Prostate gland (tissue), 2 donors: ENCODE measurements around the gene SLC38A7. TPM values are rescaled to one million over a fixed set of nuclear protein-coding genes. Genes with fewer than 3 reads are reported as not detected.

Source experiments
- DNase-seq: peaks from one replicate; pipeline ENCODE4 v3.0.0-alpha.2; 2019; ENCODE audit warnings: low spot score
- H3K27ac ChIP-seq, 2 donors: fragments of 200-600 bp; sonication (generic); 2 replicates each; pipeline ENCODE4 v1.5.1; 2017 to 2019
- H3K27me3 ChIP-seq: fragments of 200-600 bp; sonication (generic); replicated peaks from 2 replicates; pipeline ENCODE4 v1.5.1; 2019; ENCODE audit not compliant: insufficient read depth
- H3K36me3 ChIP-seq, 2 donors: fragments of 200-600 bp; sonication (generic); 1 replicate in 1 of 2; 2 replicates in 1 of 2; pipeline versions ENCODE4 v1.5.1 to v1.8.1; 2017 to 2019
- H3K4me1 ChIP-seq: fragments of 200-600 bp; sonication (generic); replicated peaks from 2 replicates; pipeline ENCODE4 v1.5.1; 2019
- H3K4me3 ChIP-seq, 2 donors: fragments of 200-600 bp; sonication (generic); 2 replicates each; pipeline ENCODE4 v1.5.1; 2017 to 2019
- H3K9me3 ChIP-seq: fragments of 200-600 bp; sonication (generic); 2 replicates; pipeline ENCODE4 v1.5.1; 2017
- POLR2A ChIP-seq: fragments of 450-650 bp; IDR thresholded peaks from one replicate; pipeline ENCODE4 v1.6.1; 2016; ENCODE audit warnings: antibody characterized with exemption, mild to moderate bottlenecking
- POLR2AphosphoS5 ChIP-seq: sonication (generic); formaldehyde crosslinking; IDR thresholded peaks from one replicate; pipeline ENCODE4 v1.6.1; 2017; ENCODE audit warnings: antibody characterized with exemption
- WGBS: methylation state at CpG from one replicate; pipeline ENCODE4 v1.1.5; 2018; 5-methylcytosine and 5-hydroxymethylcytosine counted together
- intact Hi-C: fragments of 100-400 bp; cut with DNase I; formaldehyde crosslinking; loops from one replicate; pipeline ENCODE4 v1.14.2; 2022
- total RNA-seq, 2 donors: library from RNA; depleted of rRNA; stranded (reverse); fragments of >200 nt; gene quantifications; one replicate each; pipeline ENCODE4 v1.1.0, GENCODE V29; 2016
- TF ChIP-seq, protein P1 (sequence below), 4 experiments: fragments of 200-600 bp in 2 of 4; fragments of 450-650 bp in 2 of 4; sonication (generic) in 2 of 4; IDR thresholded peaks; 1 replicate in 3 of 4; 2 replicates in 1 of 4; pipeline ENCODE4 v1.5.1; 2016 to 2019; ENCODE audit warnings: antibody characterized with exemption in 4 of 4, mild to moderate bottlenecking in 2 of 4, moderate library complexity in 2 of 4

The SLC38A7 gene
- total RNA-seq, 2 donors from 2014 or later = 20.6 to 29.9 TPM

GRCh38 chr16:58679763-58680162, 4.8 kb downstream of the SLC38A7 start:
- H3K9me3 ChIP-seq = no peaks in the 10 kb centered on the region
- no peak overlapping the region for H3K4me3 ChIP-seq
- no peaks in the 10 kb centered on the region for H3K36me3 ChIP-seq
- no peaks in the 10 kb centered on the region for H3K4me1 ChIP-seq
- no peak for DNase-seq
- intact Hi-C loops = loop anchor here (5.0 kb wide), 2 partner anchors 47 to 78 kb away; no protein-coding TSS in a partner anchor
- H3K27me3 ChIP-seq = no peaks in the 10 kb centered on the region
- no peak overlapping the region for H3K27ac ChIP-seq
- WGBS = 94% methylated on average over 16 of the region's 16 CpGs
- TF ChIP-seq POLR2AphosphoS5 = no peak
- no peak for TF ChIP-seq POLR2A
- TF ChIP-seq, protein P1, sequence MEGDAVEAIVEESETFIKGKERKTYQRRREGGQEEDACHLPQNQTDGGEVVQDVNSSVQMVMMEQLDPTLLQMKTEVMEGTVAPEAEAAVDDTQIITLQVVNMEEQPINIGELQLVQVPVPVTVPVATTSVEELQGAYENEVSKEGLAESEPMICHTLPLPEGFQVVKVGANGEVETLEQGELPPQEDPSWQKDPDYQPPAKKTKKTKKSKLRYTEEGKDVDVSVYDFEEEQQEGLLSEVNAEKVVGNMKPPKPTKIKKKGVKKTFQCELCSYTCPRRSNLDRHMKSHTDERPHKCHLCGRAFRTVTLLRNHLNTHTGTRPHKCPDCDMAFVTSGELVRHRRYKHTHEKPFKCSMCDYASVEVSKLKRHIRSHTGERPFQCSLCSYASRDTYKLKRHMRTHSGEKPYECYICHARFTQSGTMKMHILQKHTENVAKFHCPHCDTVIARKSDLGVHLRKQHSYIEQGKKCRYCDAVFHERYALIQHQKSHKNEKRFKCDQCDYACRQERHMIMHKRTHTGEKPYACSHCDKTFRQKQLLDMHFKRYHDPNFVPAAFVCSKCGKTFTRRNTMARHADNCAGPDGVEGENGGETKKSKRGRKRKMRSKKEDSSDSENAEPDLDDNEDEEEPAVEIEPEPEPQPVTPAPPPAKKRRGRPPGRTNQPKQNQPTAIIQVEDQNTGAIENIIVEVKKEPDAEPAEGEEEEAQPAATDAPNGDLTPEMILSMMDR (IDR thresholded peaks at IDR 0.05) = no peak

DNA sequence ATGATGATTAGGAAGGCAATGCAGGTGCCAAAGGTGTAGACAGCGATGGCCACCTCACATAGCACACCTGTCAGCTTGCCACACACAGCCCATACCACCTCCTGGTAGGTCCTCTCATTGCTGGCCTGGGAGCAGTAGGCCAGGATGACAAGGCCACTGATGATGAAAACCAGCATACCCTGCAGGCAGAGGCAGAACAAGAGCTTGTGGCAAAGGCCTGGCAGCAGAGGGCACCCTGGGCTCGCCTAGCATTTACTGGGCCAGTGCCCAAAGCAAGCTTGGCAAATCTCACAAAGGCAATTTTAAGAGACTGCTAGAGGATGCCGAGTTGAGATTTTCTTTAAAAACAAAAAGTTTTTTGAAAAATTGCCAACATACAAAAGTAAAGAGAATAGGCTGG, 5.9 kb downstream of the SLC38A7 start:
- no peaks in the 10 kb centered on the region for H3K27me3 ChIP-seq
- no peaks in the 10 kb centered on the region for H3K9me3 ChIP-seq
- no peaks in the 10 kb centered on the region for H3K36me3 ChIP-seq
- TF ChIP-seq POLR2A = no peak
- TF ChIP-seq, protein P1 (IDR thresholded peaks at IDR 0.05) = peak in 3 of 4 experiments; percentile 53 to 71 (median 56)
- peak; percentile 40 for TF ChIP-seq POLR2AphosphoS5
- no peak overlapping the region for H3K4me3 ChIP-seq
- WGBS = 51% methylated on average over 3 of the region's 3 CpGs
- DNase-seq = peak; percentile 66
- H3K4me1 ChIP-seq = no peaks in the 10 kb centered on the region
- H3K27ac ChIP-seq = no peak overlapping the region
- intact Hi-C loops = loop anchor here (5.0 kb wide), 1 partner anchor 79 kb away; no protein-coding TSS in a partner anchor

DNA sequence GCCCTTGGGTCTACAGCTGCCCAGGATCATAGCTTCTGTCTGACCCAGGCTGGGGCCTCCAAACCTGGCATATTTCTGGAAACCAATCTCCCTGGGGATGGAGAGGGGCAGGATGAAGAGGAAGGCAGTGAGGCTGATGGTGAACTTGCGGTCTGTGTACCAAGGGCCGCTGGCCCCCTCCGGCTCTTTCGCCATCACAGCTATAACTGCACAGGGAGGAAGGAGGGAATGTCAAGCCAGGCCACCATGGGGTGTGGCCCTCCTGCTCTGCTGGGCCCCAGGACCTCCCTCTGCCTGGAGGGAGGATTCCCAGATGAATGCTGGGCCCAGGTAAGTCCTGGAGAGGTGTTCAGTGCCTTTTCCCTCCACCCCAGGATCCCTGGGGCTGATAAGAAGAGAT, 6.3 kb downstream of the SLC38A7 start:
- H3K36me3 ChIP-seq = no peaks in the 10 kb centered on the region
- no peak overlapping the region for H3K4me3 ChIP-seq
- H3K27ac ChIP-seq = no peak overlapping the region
- no peaks in the 10 kb centered on the region for H3K27me3 ChIP-seq
- DNase-seq = no peak
- TF ChIP-seq, protein P1 (IDR thresholded peaks at IDR 0.05) = no peak
- TF ChIP-seq POLR2A (no peak), POLR2AphosphoS5 (no peak)
- no peaks in the 10 kb centered on the region for H3K4me1 ChIP-seq
- WGBS = 93% methylated on average over 4 of the region's 4 CpGs
- H3K9me3 ChIP-seq = no peaks in the 10 kb centered on the region
- intact Hi-C loops = loop anchor here (5.0 kb wide), 1 partner anchor 79 kb away; no protein-coding TSS in a partner anchor

DNA sequence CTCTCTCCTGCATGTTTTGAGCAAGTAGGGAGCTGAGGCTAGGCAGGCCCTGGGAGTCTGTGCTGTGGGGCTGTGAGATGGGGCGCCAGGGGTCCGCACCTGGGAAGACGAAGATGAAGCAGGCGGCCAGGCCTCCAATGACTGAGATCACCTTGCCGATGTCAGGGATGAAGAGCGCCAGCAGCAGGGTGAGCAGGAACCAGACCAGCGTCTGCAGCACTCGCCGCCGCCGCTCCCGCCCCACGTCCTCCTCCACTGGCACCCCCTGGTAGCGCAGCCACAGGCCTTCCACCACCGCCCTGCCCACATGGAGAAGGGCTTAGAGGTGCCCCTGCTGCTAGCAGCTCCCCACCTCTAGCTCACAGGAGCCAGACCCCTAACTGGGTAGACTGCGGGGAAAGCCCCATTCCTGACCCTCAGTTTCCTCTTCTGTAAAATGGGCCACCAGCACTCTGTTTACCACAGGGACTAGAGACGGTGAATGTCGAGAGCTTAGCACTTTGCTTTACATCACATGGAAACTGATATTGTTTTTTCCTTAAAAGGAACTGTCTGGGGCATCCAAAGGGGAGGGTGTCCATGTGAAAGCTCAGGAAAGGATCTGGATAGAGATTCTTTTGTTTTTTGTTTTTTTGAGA, 13.5 kb downstream of the SLC38A7 start:
- WGBS = 94% methylated on average over 18 of the region's 18 CpGs
- no peak for TF ChIP-seq POLR2AphosphoS5
- TF ChIP-seq, protein P1 (IDR thresholded peaks at IDR 0.05) = no peak
- TF ChIP-seq POLR2A = no peak
- H3K4me3 ChIP-seq = no peak overlapping the region
- DNase-seq = no peak
- intact Hi-C loops = no loop called here
- no peaks in the 10 kb centered on the region for H3K27me3 ChIP-seq
- no peaks in the 10 kb centered on the region for H3K36me3 ChIP-seq
- no peaks in the 10 kb centered on the region for H3K9me3 ChIP-seq
- no peaks in the 10 kb centered on the region for H3K4me1 ChIP-seq
- no peak overlapping the region for H3K27ac ChIP-seq

- H3K27me3 ChIP-seq = no peaks in the 10 kb centered on the region
- DNase-seq = no peak
- no peaks in the 10 kb centered on the region for H3K4me1 ChIP-seq
- no peak overlapping the region for H3K27ac ChIP-seq
- no peaks in the 10 kb centered on the region for H3K36me3 ChIP-seq
- intact Hi-C loops = no loop called here
- TF ChIP-seq POLR2A = no peak
- no peak overlapping the region for H3K4me3 ChIP-seq
- no peaks in the 10 kb centered on the region for H3K9me3 ChIP-seq
Observed at GRCh38 chr16:58670177-58670576, 14.4 kb downstream of the SLC38A7 start.
